A673 (cell line): ENCODE measurements around the gene CASKIN2. TPM values are rescaled to one million over a fixed set of nuclear protein-coding genes. Genes with fewer than 3 reads are reported as not detected.

Source experiments
- BruUV-seq: library from RNA; stranded (reverse); fragments of 400-500 nt; replicated peaks from 2 replicates; lab custom pipeline; 2021; lab: Mats Ljungman, UMichigan
- CTCF ChIA-PET: fragments of 300-600 bp; sonication (Branson Sonifier 250); formaldehyde crosslinking; loops from one replicate; lab custom pipeline; 2022; ENCODE audit warnings: antibody characterized with exemption; lab: Charles Lee
- POLR2A ChIA-PET: fragments of 300-600 bp; sonication (Branson Sonifier 250); formaldehyde crosslinking; loops from one replicate; lab custom pipeline; 2022; ENCODE audit warnings: antibody characterized with exemption; ENCODE audit not compliant: low non-redundant PET; lab: Charles Lee
- DNase-seq: peaks from one replicate; pipeline ENCODE4 v3.0.0-alpha.2; 2015; ENCODE audit warnings: low spot score
- H3K27ac ChIP-seq: fragments of 200-600 bp; sonication (generic); 2 replicates; pipeline ENCODE4 v1.5.1; 2016; ENCODE audit warnings: mixed run types, low read depth, mild to moderate bottlenecking, mixed read lengths, antibody characterized with exemption, low read length; ENCODE audit not compliant: poor library complexity, severe bottlenecking
- H3K27me3 ChIP-seq: fragments of 200-600 bp; sonication (generic); replicated peaks from 2 replicates; pipeline ENCODE4 v1.6.1; 2017; ENCODE audit warnings: mixed run types, low read depth, mild to moderate bottlenecking, mixed read lengths, antibody characterized with exemption, low read length; ENCODE audit not compliant: insufficient read depth, poor library complexity
- H3K36me3 ChIP-seq: fragments of 200-600 bp; sonication (generic); 2 replicates; pipeline ENCODE4 v1.6.1; 2016; ENCODE audit warnings: mixed run types, mild to moderate bottlenecking, mixed read lengths, antibody characterized with exemption, low read length; ENCODE audit not compliant: insufficient read depth, poor library complexity, severe bottlenecking
- H3K4me1 ChIP-seq: fragments of 200-600 bp; sonication (generic); 2 replicates; pipeline ENCODE4 v1.6.1; 2017; ENCODE audit warnings: mixed run types, mild to moderate bottlenecking, mixed read lengths, antibody characterized with exemption, low read length; ENCODE audit not compliant: insufficient read depth, poor library complexity, severe bottlenecking
- H3K4me3 ChIP-seq: fragments of 200-600 bp; sonication (generic); 2 replicates; pipeline ENCODE4 v1.5.1; 2016; ENCODE audit warnings: low read depth, mixed run types, mild to moderate bottlenecking, mixed read lengths, low read length; ENCODE audit not compliant: poor library complexity, severe bottlenecking
- H3K9me3 ChIP-seq: fragments of 200-600 bp; sonication (generic); 2 replicates; pipeline ENCODE4 v1.6.1; 2016; ENCODE audit warnings: mixed run types, low read depth, mild to moderate bottlenecking, mixed read lengths, antibody characterized with exemption, low read length; ENCODE audit not compliant: poor library complexity, severe bottlenecking
- EZH2 ChIP-seq: fragments of 200-600 bp; sonication (generic); IDR thresholded peaks from 2 replicates; pipeline ENCODE4 v1.6.1; 2017; ENCODE audit warnings: borderline replicate concordance, low read depth, mild to moderate bottlenecking, mixed read lengths, antibody characterized with exemption, low read length; ENCODE audit not compliant: poor library complexity, severe bottlenecking
- intact Hi-C: fragments of 100-400 bp; cut with micrococcal nuclease; formaldehyde crosslinking; loops from one replicate; pipeline ENCODE4 v1.10.0; 2022; ENCODE audit not compliant: unreplicated experiment
- total RNA-seq: library from RNA; stranded (reverse); gene quantifications from 2 replicates; pipeline ENCODE4 v1.2.3, GENCODE V29; 2021
- TF ChIP-seq, protein P1 (sequence below): fragments of 300-800, 200-600 bp; sonication (generic); conservative IDR thresholded peaks from 2 replicates; pipeline ENCODE4 v1.5.1; 2017; ENCODE audit warnings: low read depth, mild to moderate bottlenecking, antibody characterized with exemption, low read length, moderate library complexity, mixed read lengths

The CASKIN2 gene
- total RNA-seq, 1 experiment from 2014 or later = 32.6 TPM

DNA sequence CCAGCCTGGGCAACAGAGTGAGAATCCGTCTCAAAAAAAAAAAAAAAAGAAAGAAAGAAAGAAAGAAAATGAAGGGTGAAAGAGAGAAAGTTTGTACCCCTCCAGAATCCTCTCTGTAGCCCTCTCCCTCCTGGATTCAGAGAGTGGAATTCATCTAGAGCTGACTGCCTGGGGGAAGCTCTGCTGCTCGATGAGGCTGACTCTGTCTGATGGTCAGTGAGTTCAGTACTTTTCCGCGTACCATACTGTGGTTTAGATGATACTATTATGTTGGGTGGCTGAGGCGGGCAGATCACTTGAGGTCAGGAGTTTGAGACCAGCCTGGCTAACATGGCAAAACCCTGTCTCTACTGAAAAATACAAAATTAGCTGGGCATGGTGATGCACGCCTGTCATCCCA is 44.1 kb downstream of the CASKIN2 start:
- ChIA-PET CTCF (interaction anchor here (0.7 kb wide), 1 partner anchor 10 kb away, joined by 3 read pairs; no protein-coding TSS in a partner anchor), POLR2A (no interaction called here)
- no peak overlapping the region for H3K27ac ChIP-seq
- intact Hi-C loops = no loop called here
- H3K27me3 ChIP-seq = no peaks in the 10 kb centered on the region
- TF ChIP-seq, protein P1, sequence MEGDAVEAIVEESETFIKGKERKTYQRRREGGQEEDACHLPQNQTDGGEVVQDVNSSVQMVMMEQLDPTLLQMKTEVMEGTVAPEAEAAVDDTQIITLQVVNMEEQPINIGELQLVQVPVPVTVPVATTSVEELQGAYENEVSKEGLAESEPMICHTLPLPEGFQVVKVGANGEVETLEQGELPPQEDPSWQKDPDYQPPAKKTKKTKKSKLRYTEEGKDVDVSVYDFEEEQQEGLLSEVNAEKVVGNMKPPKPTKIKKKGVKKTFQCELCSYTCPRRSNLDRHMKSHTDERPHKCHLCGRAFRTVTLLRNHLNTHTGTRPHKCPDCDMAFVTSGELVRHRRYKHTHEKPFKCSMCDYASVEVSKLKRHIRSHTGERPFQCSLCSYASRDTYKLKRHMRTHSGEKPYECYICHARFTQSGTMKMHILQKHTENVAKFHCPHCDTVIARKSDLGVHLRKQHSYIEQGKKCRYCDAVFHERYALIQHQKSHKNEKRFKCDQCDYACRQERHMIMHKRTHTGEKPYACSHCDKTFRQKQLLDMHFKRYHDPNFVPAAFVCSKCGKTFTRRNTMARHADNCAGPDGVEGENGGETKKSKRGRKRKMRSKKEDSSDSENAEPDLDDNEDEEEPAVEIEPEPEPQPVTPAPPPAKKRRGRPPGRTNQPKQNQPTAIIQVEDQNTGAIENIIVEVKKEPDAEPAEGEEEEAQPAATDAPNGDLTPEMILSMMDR = no peak
- BruUV-seq = no TSS peak
- H3K36me3 ChIP-seq = peaks cover 12% of the 10 kb centered on the region
- DNase-seq = no peak
- H3K4me1 ChIP-seq = no peaks in the 10 kb centered on the region
- no peaks in the 10 kb centered on the region for H3K9me3 ChIP-seq
- H3K4me3 ChIP-seq = no peak overlapping the region

- H3K4me1 ChIP-seq = no peaks in the 10 kb centered on the region
- no peak for DNase-seq
- H3K36me3 ChIP-seq = peaks cover 12% of the 10 kb centered on the region
- H3K9me3 ChIP-seq = no peaks in the 10 kb centered on the region
- TF ChIP-seq, protein P1 = no peak
- no peak for TF ChIP-seq EZH2
- no TSS peak for BruUV-seq
- H3K27me3 ChIP-seq = no peaks in the 10 kb centered on the region
- no peak overlapping the region for H3K4me3 ChIP-seq
- H3K27ac ChIP-seq = no peak overlapping the region
- intact Hi-C loops = no loop called here
- POLR2A ChIA-PET = no interaction called here
- CTCF ChIA-PET = interaction anchor here (0.5 kb wide), 1 partner anchor 28 kb away, joined by 7 read pairs; no protein-coding TSS in a partner anchor
Measured at GRCh38 chr17:75468779-75469373, 46.5 kb downstream of the CASKIN2 start.

DNA sequence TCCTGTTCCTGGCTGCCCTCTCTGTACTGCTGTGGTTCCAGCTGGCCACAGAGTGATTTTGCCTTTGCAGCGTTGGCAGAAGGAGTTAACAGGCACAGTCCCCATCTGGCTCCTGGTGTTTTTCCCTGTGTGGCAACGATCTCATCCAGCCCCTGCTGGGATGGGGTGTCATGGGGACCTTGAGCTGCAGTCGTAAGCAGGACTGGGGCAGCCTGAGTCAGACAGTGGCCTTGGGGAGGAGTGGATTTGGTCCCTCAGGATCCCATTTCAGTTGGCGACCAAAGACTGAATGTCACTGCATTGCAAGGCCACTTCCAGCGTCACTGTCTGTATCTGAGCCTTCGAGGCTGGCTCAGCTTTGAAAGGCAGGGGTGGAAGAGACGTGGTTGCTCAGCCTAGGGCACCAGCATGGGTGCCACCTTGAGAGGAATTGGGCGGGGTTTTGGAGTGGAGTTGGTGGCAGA is 47.0 kb downstream of the CASKIN2 start:
- intact Hi-C loops = no loop called here
- ChIA-PET POLR2A (no interaction called here), CTCF (interaction anchor here (0.5 kb wide), 1 partner anchor 28 kb away, joined by 7 read pairs; no protein-coding TSS in a partner anchor)
- Histone ChIP-seq H3K36me3 (peaks cover 12% of the 10 kb centered on the region), H3K4me1 (no peaks in the 10 kb centered on the region), H3K27me3 (no peaks in the 10 kb centered on the region), H3K4me3 (no peak overlapping the region), H3K27ac (no peak overlapping the region), H3K9me3 (no peaks in the 10 kb centered on the region)
- BruUV-seq = no TSS peak
- DNase-seq = no peak
- TF ChIP-seq, protein P1 = no peak
- no peak for TF ChIP-seq EZH2
